Liver (tissue), 3 donors: ENCODE measurements around the gene LIMA1.

Source experiments
- GABPA ChIP-seq, 2 donors: IDR thresholded peaks in 1 of 2; conservative IDR thresholded peaks in 1 of 2; 2 replicates each; pipeline ENCODE4 v1.6.1; 2016; ENCODE audit warnings: antibody characterized with exemption in 2 of 2, mild to moderate bottlenecking in 1 of 2, moderate library complexity in 1 of 2
- RAD21 ChIP-seq, 2 donors: IDR thresholded peaks; 2 replicates each; pipeline ENCODE4 v1.6.1; 2016; ENCODE audit warnings: antibody characterized with exemption in 2 of 2, mild to moderate bottlenecking in 2 of 2
- TAF1 ChIP-seq: conservative IDR thresholded peaks from 2 replicates; pipeline ENCODE4 v1.6.1; 2016; ENCODE audit warnings: antibody characterized with exemption, mild to moderate bottlenecking
- TF ChIP-seq, protein P1 (sequence below): fragments of 150-350 bp; IDR thresholded peaks from 2 replicates; pipeline ENCODE4 v1.5.1; 2017; ENCODE audit warnings: improper control_type of control experiment, low read depth, low read length; ENCODE audit not compliant: missing input control
- TF ChIP-seq, protein P2 (sequence below): IDR thresholded peaks from 2 replicates; pipeline ENCODE4 v1.6.1; 2016; ENCODE audit warnings: antibody characterized with exemption
- donor health status: healthy.
- donor health status: healthy.

DNA sequence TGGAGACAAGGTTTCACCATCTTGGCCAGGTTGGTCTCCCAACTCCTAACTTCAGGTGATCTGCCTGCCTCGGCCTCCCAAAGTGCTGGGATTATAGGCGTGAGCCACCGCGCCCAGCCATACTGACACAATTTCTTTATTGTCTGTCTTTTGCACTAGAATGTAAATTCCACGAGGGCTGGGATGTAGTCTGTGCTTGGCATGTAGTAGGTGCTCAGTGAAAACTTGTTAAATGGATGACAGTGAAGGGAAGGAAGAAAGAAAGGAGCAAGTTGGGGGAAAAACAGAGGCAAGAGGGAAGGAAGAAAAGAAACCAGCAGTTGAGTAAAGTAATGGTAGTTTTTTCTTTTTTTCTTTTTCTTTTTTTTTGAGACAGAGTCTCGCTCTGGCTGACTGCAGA, 53.1 kb downstream of the LIMA1 start:
- TF ChIP-seq, protein P1, sequence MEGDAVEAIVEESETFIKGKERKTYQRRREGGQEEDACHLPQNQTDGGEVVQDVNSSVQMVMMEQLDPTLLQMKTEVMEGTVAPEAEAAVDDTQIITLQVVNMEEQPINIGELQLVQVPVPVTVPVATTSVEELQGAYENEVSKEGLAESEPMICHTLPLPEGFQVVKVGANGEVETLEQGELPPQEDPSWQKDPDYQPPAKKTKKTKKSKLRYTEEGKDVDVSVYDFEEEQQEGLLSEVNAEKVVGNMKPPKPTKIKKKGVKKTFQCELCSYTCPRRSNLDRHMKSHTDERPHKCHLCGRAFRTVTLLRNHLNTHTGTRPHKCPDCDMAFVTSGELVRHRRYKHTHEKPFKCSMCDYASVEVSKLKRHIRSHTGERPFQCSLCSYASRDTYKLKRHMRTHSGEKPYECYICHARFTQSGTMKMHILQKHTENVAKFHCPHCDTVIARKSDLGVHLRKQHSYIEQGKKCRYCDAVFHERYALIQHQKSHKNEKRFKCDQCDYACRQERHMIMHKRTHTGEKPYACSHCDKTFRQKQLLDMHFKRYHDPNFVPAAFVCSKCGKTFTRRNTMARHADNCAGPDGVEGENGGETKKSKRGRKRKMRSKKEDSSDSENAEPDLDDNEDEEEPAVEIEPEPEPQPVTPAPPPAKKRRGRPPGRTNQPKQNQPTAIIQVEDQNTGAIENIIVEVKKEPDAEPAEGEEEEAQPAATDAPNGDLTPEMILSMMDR = no peak
- TF ChIP-seq TAF1 (no peak), GABPA (IDR thresholded peaks at IDR 0.05 in 1 of 2, conservative IDR thresholded peaks at IDR 0.05 in 1 of 2) (no peak), RAD21 (IDR thresholded peaks at IDR 0.05) (no peak)
- TF ChIP-seq, protein P2, sequence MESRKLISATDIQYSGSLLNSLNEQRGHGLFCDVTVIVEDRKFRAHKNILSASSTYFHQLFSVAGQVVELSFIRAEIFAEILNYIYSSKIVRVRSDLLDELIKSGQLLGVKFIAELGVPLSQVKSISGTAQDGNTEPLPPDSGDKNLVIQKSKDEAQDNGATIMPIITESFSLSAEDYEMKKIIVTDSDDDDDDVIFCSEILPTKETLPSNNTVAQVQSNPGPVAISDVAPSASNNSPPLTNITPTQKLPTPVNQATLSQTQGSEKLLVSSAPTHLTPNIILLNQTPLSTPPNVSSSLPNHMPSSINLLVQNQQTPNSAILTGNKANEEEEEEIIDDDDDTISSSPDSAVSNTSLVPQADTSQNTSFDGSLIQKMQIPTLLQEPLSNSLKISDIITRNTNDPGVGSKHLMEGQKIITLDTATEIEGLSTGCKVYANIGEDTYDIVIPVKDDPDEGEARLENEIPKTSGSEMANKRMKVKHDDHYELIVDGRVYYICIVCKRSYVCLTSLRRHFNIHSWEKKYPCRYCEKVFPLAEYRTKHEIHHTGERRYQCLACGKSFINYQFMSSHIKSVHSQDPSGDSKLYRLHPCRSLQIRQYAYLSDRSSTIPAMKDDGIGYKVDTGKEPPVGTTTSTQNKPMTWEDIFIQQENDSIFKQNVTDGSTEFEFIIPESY = no peak
